OCI-M2 (cell line): ENCODE data around the gene SORT1.
"Not testable (repeated sequence)": the region's sequence is repeated elsewhere in the genome, so short reads cannot be mapped to it uniquely, and the experiment has no call there.

ENCODE experiments used
- DNase-seq: peaks from one replicate; lab custom pipeline; 2025; ENCODE audit not compliant: unreplicated experiment; lab: John Stamatoyannopoulos, UW

SORT1 gene

GRCh38 chr1:109397581-109398342 lies at the start of gene SORT1:
SORT1 (minus strand) TSS chr1:109397918; CDS start chr1:109397892, 26 bp downstream.
- no peak for DNase-seq

GRCh38 chr1:109445949-109446695 lies 48.4 kb upstream of the SORT1 start:
- not testable (repeated sequence) for DNase-seq

- DNase-seq = no peak
These were observed 46.6 kb upstream of the SORT1 start for GRCh38 chr1:109444346-109444745.

GRCh38 chr1:109443476-109443875 lies 45.8 kb upstream of the SORT1 start:
- DNase-seq = no peak

- DNase-seq = no peak
These were observed 43.4 kb upstream of the SORT1 start for GRCh38 chr1:109441069-109441468.

- no peak for DNase-seq
These were observed 41.1 kb upstream of the SORT1 start for GRCh38 chr1:109438798-109439297.

GRCh38 chr1:109434484-109434883 lies 36.8 kb upstream of the SORT1 start:
- DNase-seq = no peak

GRCh38 chr1:109433322-109433721 lies 35.6 kb upstream of the SORT1 start:
- no peak for DNase-seq

- DNase-seq = no peak
These were observed 34.6 kb upstream of the SORT1 start for GRCh38 chr1:109432336-109432735.

- DNase-seq = no peak
These were observed 29.4 kb upstream of the SORT1 start for GRCh38 chr1:109427171-109427467.

- peak; percentile 86 for DNase-seq
These were observed 28.8 kb upstream of the SORT1 start, which contains the start of gene PSMA5 for GRCh38 chr1:109426281-109427170. PSMA5 (minus strand) TSS chr1:109426448; CDS start chr1:109426330, 118 bp downstream.

GRCh38 chr1:109425391-109426280 lies 27.9 kb upstream of the SORT1 start:
- DNase-seq = no peak

GRCh38 chr1:109423498-109423897 lies 25.8 kb upstream of the SORT1 start:
- DNase-seq = no peak

GRCh38 chr1:109412551-109412950 lies 14.8 kb upstream of the SORT1 start:
- DNase-seq = no peak

- DNase-seq = no peak
These were observed 7.1 kb upstream of the SORT1 start for GRCh38 chr1:109404838-109405237.

GRCh38 chr1:109402025-109402424 lies 4.3 kb upstream of the SORT1 start:
- no peak for DNase-seq

GRCh38 chr1:109400035-109400655 lies 2.4 kb upstream of the SORT1 start:
- no peak for DNase-seq

GRCh38 chr1:109399326-109399957 lies 1.7 kb upstream of the SORT1 start:
- DNase-seq = peak; percentile 62
